ENCODE measurements around the gene HCFC1. TPM values are rescaled to one million over a fixed set of nuclear protein-coding genes. Genes with fewer than 3 reads are reported as not detected.
A peak's percentile ranks its signal among the peaks of the same experiment; 100 is the strongest.

Gene HCFC1
- total and polyA plus RNA-seq, 9 of the 15 experiments (the other 6 are each of a cell fraction or from before 2014, with no cell fraction given): 2.8 to 133 (median 17.1) TPM

DNA sequence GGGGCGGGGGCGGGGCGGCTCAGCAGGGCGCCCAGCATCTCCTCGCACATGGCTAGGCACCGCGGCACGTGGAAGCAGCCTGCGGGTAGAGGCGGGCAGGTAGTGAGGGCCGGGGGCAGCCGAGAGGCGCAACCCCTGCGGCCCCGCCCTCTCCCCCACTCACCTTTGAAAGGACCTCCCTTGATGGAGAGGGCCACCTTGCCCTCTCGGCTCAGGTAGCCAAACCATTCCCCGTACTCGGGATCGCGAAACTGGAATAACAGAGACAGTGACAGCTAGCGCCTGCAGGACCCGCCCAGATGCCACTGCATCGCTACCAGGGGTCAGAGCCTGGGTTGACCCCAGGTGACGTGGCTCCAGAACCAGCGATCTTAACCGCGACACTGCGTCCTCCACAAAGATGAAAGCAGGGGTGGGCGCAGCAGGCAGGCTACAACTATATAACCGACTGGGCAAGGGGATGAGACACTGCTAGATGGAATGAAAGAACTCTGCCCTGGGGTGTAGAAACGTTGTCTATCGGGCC lies 36.2 kb downstream of the HCFC1 start (continued):
- TF ChIP-seq, protein P1, sequence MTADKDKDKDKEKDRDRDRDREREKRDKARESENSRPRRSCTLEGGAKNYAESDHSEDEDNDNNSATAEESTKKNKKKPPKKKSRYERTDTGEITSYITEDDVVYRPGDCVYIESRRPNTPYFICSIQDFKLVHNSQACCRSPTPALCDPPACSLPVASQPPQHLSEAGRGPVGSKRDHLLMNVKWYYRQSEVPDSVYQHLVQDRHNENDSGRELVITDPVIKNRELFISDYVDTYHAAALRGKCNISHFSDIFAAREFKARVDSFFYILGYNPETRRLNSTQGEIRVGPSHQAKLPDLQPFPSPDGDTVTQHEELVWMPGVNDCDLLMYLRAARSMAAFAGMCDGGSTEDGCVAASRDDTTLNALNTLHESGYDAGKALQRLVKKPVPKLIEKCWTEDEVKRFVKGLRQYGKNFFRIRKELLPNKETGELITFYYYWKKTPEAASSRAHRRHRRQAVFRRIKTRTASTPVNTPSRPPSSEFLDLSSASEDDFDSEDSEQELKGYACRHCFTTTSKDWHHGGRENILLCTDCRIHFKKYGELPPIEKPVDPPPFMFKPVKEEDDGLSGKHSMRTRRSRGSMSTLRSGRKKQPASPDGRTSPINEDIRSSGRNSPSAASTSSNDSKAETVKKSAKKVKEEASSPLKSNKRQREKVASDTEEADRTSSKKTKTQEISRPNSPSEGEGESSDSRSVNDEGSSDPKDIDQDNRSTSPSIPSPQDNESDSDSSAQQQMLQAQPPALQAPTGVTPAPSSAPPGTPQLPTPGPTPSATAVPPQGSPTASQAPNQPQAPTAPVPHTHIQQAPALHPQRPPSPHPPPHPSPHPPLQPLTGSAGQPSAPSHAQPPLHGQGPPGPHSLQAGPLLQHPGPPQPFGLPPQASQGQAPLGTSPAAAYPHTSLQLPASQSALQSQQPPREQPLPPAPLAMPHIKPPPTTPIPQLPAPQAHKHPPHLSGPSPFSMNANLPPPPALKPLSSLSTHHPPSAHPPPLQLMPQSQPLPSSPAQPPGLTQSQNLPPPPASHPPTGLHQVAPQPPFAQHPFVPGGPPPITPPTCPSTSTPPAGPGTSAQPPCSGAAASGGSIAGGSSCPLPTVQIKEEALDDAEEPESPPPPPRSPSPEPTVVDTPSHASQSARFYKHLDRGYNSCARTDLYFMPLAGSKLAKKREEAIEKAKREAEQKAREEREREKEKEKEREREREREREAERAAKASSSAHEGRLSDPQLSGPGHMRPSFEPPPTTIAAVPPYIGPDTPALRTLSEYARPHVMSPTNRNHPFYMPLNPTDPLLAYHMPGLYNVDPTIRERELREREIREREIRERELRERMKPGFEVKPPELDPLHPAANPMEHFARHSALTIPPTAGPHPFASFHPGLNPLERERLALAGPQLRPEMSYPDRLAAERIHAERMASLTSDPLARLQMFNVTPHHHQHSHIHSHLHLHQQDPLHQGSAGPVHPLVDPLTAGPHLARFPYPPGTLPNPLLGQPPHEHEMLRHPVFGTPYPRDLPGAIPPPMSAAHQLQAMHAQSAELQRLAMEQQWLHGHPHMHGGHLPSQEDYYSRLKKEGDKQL (CRISPR knock-in tag; IDR thresholded peaks at IDR 0.05; ENCODE audit: borderline replicate concordance): no peak
- no peak for TF ChIP-seq JUND (IDR thresholded peaks at IDR 0.05; ENCODE audit: borderline replicate concordance, low read depth, low read length)
- no peak for TF ChIP-seq JUND (tag; IDR thresholded peaks at IDR 0.05; ENCODE audit: borderline replicate concordance, low read depth, low read length)
- no peak for TF ChIP-seq HNRNPL (IDR thresholded peaks at IDR 0.05; ENCODE audit: low read depth, low read length)
- TF ChIP-seq RBM25 (IDR thresholded peaks at IDR 0.05; ENCODE audit: low read depth, low read length, severe bottlenecking): no peak
- TF ChIP-seq MEF2D (tag; conservative IDR thresholded peaks at IDR 0.05; ENCODE audit: low read depth): no peak
- TF ChIP-seq MITF (IDR thresholded peaks at IDR 0.05): no peak
- no peak for TF ChIP-seq ZNF639 (CRISPR knock-in tag; conservative IDR thresholded peaks at IDR 0.05 in 1 of 2, IDR thresholded peaks at IDR 0.05 in 1 of 2)
- no peak for TF ChIP-seq ZNF384 (IDR thresholded peaks at IDR 0.05; ENCODE audit: low read depth, low read length)
- TF ChIP-seq MAFF (IDR thresholded peaks at IDR 0.05; ENCODE audit: low read length): no peak
- TF ChIP-seq, protein P2, sequence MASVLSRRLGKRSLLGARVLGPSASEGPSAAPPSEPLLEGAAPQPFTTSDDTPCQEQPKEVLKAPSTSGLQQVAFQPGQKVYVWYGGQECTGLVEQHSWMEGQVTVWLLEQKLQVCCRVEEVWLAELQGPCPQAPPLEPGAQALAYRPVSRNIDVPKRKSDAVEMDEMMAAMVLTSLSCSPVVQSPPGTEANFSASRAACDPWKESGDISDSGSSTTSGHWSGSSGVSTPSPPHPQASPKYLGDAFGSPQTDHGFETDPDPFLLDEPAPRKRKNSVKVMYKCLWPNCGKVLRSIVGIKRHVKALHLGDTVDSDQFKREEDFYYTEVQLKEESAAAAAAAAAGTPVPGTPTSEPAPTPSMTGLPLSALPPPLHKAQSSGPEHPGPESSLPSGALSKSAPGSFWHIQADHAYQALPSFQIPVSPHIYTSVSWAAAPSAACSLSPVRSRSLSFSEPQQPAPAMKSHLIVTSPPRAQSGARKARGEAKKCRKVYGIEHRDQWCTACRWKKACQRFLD (CRISPR knock-in tag; IDR thresholded peaks at IDR 0.05): no peak
- no peak for TF ChIP-seq LEF1 (IDR thresholded peaks at IDR 0.05)
- TF ChIP-seq POLR3G (IDR thresholded peaks at IDR 0.05; ENCODE audit: extremely low read depth, insufficient read length, insufficient replicate concordance): no peak
- no peak for TF ChIP-seq BDP1 (IDR thresholded peaks at IDR 0.05; ENCODE audit: insufficient read depth, insufficient read length)
- TF ChIP-seq ZKSCAN3 (CRISPR knock-in tag; IDR thresholded peaks at IDR 0.05): no peak
- TF ChIP-seq, protein P3, sequence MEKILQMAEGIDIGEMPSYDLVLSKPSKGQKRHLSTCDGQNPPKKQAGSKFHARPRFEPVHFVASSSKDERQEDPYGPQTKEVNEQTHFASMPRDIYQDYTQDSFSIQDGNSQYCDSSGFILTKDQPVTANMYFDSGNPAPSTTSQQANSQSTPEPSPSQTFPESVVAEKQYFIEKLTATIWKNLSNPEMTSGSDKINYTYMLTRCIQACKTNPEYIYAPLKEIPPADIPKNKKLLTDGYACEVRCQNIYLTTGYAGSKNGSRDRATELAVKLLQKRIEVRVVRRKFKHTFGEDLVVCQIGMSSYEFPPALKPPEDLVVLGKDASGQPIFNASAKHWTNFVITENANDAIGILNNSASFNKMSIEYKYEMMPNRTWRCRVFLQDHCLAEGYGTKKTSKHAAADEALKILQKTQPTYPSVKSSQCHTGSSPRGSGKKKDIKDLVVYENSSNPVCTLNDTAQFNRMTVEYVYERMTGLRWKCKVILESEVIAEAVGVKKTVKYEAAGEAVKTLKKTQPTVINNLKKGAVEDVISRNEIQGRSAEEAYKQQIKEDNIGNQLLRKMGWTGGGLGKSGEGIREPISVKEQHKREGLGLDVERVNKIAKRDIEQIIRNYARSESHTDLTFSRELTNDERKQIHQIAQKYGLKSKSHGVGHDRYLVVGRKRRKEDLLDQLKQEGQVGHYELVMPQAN (IDR thresholded peaks at IDR 0.05; ENCODE audit: borderline replicate concordance): peak; percentile 71; the same call in 1 of the 2 replicates
